ENCODE data around the gene LRRC59.
"Not testable (repeated sequence)": the region's sequence is repeated elsewhere in the genome, so short reads cannot be mapped to it uniquely, and the experiment has no call there.

LRRC59 gene

GRCh38 chr17:50397111-50397918 lies at the start of gene LRRC59:
TSS of gene LRRC59 (minus strand) at chr17:50397523. CDS start at chr17:50397317, 206 bp downstream.
- no peak for DNase-seq (ENCODE audit: low read depth, low spot score)

- DNase-seq (ENCODE audit: low read depth, low spot score): no peak
Measured at GRCh38 chr17:50445730-50446325, 48.5 kb upstream of the LRRC59 start.

GRCh38 chr17:50444841-50445715 lies 47.8 kb upstream of the LRRC59 start:
- DNase-seq (ENCODE audit: low read depth, low spot score): no peak

- DNase-seq (ENCODE audit: low read depth, low spot score): no peak
Measured at GRCh38 chr17:50443505-50443974, 46.2 kb upstream of the LRRC59 start.

- DNase-seq (ENCODE audit: low read depth, low spot score): no peak
Measured at GRCh38 chr17:50440838-50441829, 43.8 kb upstream of the LRRC59 start.

GRCh38 chr17:50440172-50440837 lies 43.0 kb upstream of the LRRC59 start:
- DNase-seq (ENCODE audit: low read depth, low spot score): no peak

GRCh38 chr17:50439008-50439407 lies 41.7 kb upstream of the LRRC59 start:
- DNase-seq (ENCODE audit: low read depth, low spot score): no peak

GRCh38 chr17:50437409-50437808 lies 40.1 kb upstream of the LRRC59 start:
- no peak for DNase-seq (ENCODE audit: low read depth, low spot score)

- DNase-seq (ENCODE audit: low read depth, low spot score): no peak
Measured at GRCh38 chr17:50432125-50432762, 34.9 kb upstream of the LRRC59 start.

GRCh38 chr17:50430821-50431618 lies 33.7 kb upstream of the LRRC59 start:
- DNase-seq (ENCODE audit: low read depth, low spot score): no peak

- DNase-seq (ENCODE audit: low read depth, low spot score): no peak
Measured at GRCh38 chr17:50429793-50430192, 32.5 kb upstream of the LRRC59 start.

GRCh38 chr17:50428831-50429424 lies 31.6 kb upstream of the LRRC59 start:
- DNase-seq (ENCODE audit: low read depth, low spot score): no peak

- DNase-seq (ENCODE audit: low read depth, low spot score): not testable (repeated sequence)
Measured at GRCh38 chr17:50428126-50428525, 30.8 kb upstream of the LRRC59 start.

GRCh38 chr17:50426814-50427787 lies 29.8 kb upstream of the LRRC59 start:
- no peak for DNase-seq (ENCODE audit: low read depth, low spot score)

- no peak for DNase-seq (ENCODE audit: low read depth, low spot score)
Measured at GRCh38 chr17:50426472-50426782, 29.1 kb upstream of the LRRC59 start.

GRCh38 chr17:50425682-50426471 lies 28.6 kb upstream of the LRRC59 start, which contains the start of gene ACSF2:
TSS of gene ACSF2 (plus strand) at chr17:50426218. CDS start at chr17:50426262, 44 bp downstream.
- DNase-seq (ENCODE audit: low read depth, low spot score): no peak

Data from iPS DF 19.7 (cell line).